ENCODE results near the gene ZNF266.

DNA sequence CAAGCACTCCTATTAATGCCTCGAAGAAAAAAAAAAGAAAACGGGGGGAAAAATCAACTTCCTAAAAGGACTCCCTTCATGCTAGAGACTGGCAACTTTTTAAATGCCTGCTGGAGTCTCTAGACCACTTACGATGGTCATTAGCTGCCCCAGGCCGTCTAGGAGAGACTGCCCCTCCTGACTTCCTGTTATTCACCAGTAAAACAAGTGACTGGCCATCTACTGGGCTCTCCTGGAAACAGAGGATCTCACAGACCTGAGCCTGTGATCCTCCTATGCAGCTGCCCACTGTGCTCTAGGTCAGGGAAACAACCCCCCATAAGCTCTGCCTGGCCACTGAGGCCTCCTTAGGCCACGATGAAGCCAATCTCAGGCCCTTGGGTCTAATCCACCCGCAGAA, 7.4 kb downstream of the ZNF266 start:
- TF ChIP-seq, protein P1, sequence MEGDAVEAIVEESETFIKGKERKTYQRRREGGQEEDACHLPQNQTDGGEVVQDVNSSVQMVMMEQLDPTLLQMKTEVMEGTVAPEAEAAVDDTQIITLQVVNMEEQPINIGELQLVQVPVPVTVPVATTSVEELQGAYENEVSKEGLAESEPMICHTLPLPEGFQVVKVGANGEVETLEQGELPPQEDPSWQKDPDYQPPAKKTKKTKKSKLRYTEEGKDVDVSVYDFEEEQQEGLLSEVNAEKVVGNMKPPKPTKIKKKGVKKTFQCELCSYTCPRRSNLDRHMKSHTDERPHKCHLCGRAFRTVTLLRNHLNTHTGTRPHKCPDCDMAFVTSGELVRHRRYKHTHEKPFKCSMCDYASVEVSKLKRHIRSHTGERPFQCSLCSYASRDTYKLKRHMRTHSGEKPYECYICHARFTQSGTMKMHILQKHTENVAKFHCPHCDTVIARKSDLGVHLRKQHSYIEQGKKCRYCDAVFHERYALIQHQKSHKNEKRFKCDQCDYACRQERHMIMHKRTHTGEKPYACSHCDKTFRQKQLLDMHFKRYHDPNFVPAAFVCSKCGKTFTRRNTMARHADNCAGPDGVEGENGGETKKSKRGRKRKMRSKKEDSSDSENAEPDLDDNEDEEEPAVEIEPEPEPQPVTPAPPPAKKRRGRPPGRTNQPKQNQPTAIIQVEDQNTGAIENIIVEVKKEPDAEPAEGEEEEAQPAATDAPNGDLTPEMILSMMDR (IDR thresholded peaks at IDR 0.05; ENCODE audit: low read length): no peak
- no peak for TF ChIP-seq EZH2 (IDR thresholded peaks at IDR 0.05; ENCODE audit: borderline replicate concordance, low read length)

Data from OCI-LY1 (cell line).